Fibroblast of gingiva (primary cell): ENCODE results near the gene RENBP.

ENCODE experiments used
- DNase-seq: peaks from one replicate; pipeline ENCODE4 v3.0.0-alpha.2; 2011; ENCODE audit warnings: low read depth

Gene RENBP

GRCh38 chrX:153917869-153918268, 26.6 kb downstream of the RENBP start:
- no peak for DNase-seq

- DNase-seq = no peak
Observed at GRCh38 chrX:153913701-153914100, 30.7 kb downstream of the RENBP start.

GRCh38 chrX:153913211-153913610, 31.2 kb downstream of the RENBP start:
- DNase-seq = no peak

GRCh38 chrX:153911798-153912197, 32.6 kb downstream of the RENBP start:
- no peak for DNase-seq

GRCh38 chrX:153910446-153910845, 34.0 kb downstream of the RENBP start:
- DNase-seq = no peak

- no peak for DNase-seq
Observed at GRCh38 chrX:153909980-153910360, 34.5 kb downstream of the RENBP start.

GRCh38 chrX:153909024-153909979, 35.1 kb downstream of the RENBP start:
- DNase-seq = no peak

GRCh38 chrX:153908219-153908860, 36.1 kb downstream of the RENBP start:
- DNase-seq = no peak

- no peak for DNase-seq
Observed at GRCh38 chrX:153907456-153907855, 37.0 kb downstream of the RENBP start.

- DNase-seq = no peak
Observed at GRCh38 chrX:153906126-153906917, 38.1 kb downstream of the RENBP start.

GRCh38 chrX:153905481-153906095, 38.9 kb downstream of the RENBP start:
- no peak for DNase-seq

- DNase-seq = no peak
Observed at GRCh38 chrX:153903991-153904957, 40.2 kb downstream of the RENBP start, which contains the start of gene AVPR2. Gene AVPR2, plus strand, starts transcription at chrX:153904673. Its CDS starts 473 bp downstream, at chrX:153905146.

GRCh38 chrX:153903238-153903980, 41.0 kb downstream of the RENBP start:
- no peak for DNase-seq

GRCh38 chrX:153902385-153902784, 42.1 kb downstream of the RENBP start:
- no peak for DNase-seq

GRCh38 chrX:153901753-153902140, 42.7 kb downstream of the RENBP start:
- no peak for DNase-seq

GRCh38 chrX:153900831-153901752, 43.4 kb downstream of the RENBP start:
- DNase-seq = peak; percentile 74

- no peak for DNase-seq
Observed at GRCh38 chrX:153897899-153898298, 46.5 kb downstream of the RENBP start.

- DNase-seq = no peak
Observed at GRCh38 chrX:153889123-153889522, 55.3 kb downstream of the RENBP start.

GRCh38 chrX:153888344-153888743, 56.1 kb downstream of the RENBP start:
- no peak for DNase-seq
